Measurements from ENCODE around the gene SGK1. TPM values are rescaled to one million over a fixed set of nuclear protein-coding genes. Genes with fewer than 3 reads are reported as not detected.
"Not testable (repeated sequence)": the region's sequence is repeated elsewhere in the genome, so short reads cannot be mapped to it uniquely, and the experiment has no call there.

SGK1 gene
- total RNA-seq, 4 donors from 2014 or later = 15.1 to 38.2 (median 25.5) TPM

GRCh38 chr6:134217798-134218140, 100.1 kb downstream of the SGK1 start:
- Histone ChIP-seq H3K36me3 (no peaks in the 10 kb centered on the region), H3K27ac (no peak overlapping the region), H3K4me1 (no peaks in the 10 kb centered on the region), H3K27me3 (no peaks in the 10 kb centered on the region), H3K4me3 (no peak overlapping the region), H3K9me3 (no peaks in the 10 kb centered on the region)
- TF ChIP-seq POLR2A (IDR thresholded peaks at IDR 0.05) (no peak), EP300 (IDR thresholded peaks at IDR 0.05) (no peak), POLR2AphosphoS5 (IDR thresholded peaks at IDR 0.05) (no peak), CTCF (IDR thresholded peaks at IDR 0.05) (no peak)
- ATAC-seq = no peak

GRCh38 chr6:134217105-134217797, 100.7 kb downstream of the SGK1 start:
- Histone ChIP-seq H3K27ac (no peak overlapping the region), H3K27me3 (no peaks in the 10 kb centered on the region), H3K9me3 (no peaks in the 10 kb centered on the region), H3K4me1 (no peaks in the 10 kb centered on the region), H3K36me3 (no peaks in the 10 kb centered on the region), H3K4me3 (no peak overlapping the region)
- WGBS, 2 donors (ENCODE audit: low coverage in 1 of 2) = 95 to 100% methylated on average over 2 to 3 of the region's 8 CpGs
- ATAC-seq = no peak
- no peak for TF ChIP-seq POLR2A (IDR thresholded peaks at IDR 0.05)
- no peak for TF ChIP-seq POLR2AphosphoS5 (IDR thresholded peaks at IDR 0.05)
- no peak for TF ChIP-seq CTCF (IDR thresholded peaks at IDR 0.05)
- TF ChIP-seq EP300 (IDR thresholded peaks at IDR 0.05) = no peak

- H3K4me1 ChIP-seq = no peaks in the 10 kb centered on the region
- H3K27me3 ChIP-seq = no peaks in the 10 kb centered on the region
- TF ChIP-seq POLR2AphosphoS5 (IDR thresholded peaks at IDR 0.05) = no peak
- no peak for TF ChIP-seq EP300 (IDR thresholded peaks at IDR 0.05)
- TF ChIP-seq CTCF (IDR thresholded peaks at IDR 0.05) = no peak
- no peak for TF ChIP-seq POLR2A (IDR thresholded peaks at IDR 0.05)
- H3K9me3 ChIP-seq = no peaks in the 10 kb centered on the region
- H3K36me3 ChIP-seq = no peaks in the 10 kb centered on the region
- ATAC-seq = no peak
- WGBS, 2 donors (ENCODE audit: low coverage in 1 of 2) = 85 to 96% methylated on average over 4 to 5 of the region's 5 CpGs
- H3K4me3 ChIP-seq = no peak overlapping the region
- H3K27ac ChIP-seq = no peak overlapping the region
These were observed 101.5 kb downstream of the SGK1 start for GRCh38 chr6:134216301-134217010.

- H3K4me1 ChIP-seq, H3K9me3 ChIP-seq, H3K36me3 ChIP-seq, ATAC-seq, H3K27me3 ChIP-seq, H3K4me3 ChIP-seq, H3K27ac ChIP-seq: not testable (repeated sequence)
- WGBS, 2 donors (ENCODE audit: low coverage in 1 of 2) = 83 to 100% methylated on average over 1 to 2 of the region's 2 CpGs
These were observed 104.5 kb downstream of the SGK1 start for GRCh38 chr6:134213410-134213809.

- H3K4me3 ChIP-seq = no peak overlapping the region
- no peaks in the 10 kb centered on the region for H3K36me3 ChIP-seq
- H3K27me3 ChIP-seq = no peaks in the 10 kb centered on the region
- H3K9me3 ChIP-seq = no peaks in the 10 kb centered on the region
- H3K4me1 ChIP-seq = no peaks in the 10 kb centered on the region
- no peak overlapping the region for H3K27ac ChIP-seq
- WGBS, 2 donors (ENCODE audit: low coverage in 1 of 2) = 70 to 80% methylated on average over 1 to 3 of the region's 3 CpGs
- no peak for ATAC-seq
- no peak for TF ChIP-seq CTCF (IDR thresholded peaks at IDR 0.05)
- no peak for TF ChIP-seq POLR2A (IDR thresholded peaks at IDR 0.05)
These were observed 106.6 kb downstream of the SGK1 start for GRCh38 chr6:134211297-134211696.
